Measurements from ENCODE around the gene TRAF3.

GRCh38 chr14:102920998-102921304 lies 143.7 kb downstream of the TRAF3 start:
- TF ChIP-seq CTCF (IDR thresholded peaks at IDR 0.05 in 8 of 11, conservative IDR thresholded peaks at IDR 0.05 in 3 of 11) (no peak), POLR2AphosphoS5 (IDR thresholded peaks at IDR 0.05) (no peak)

Measured in spleen (tissue), 7 donors.